HUES64 (cell line): ENCODE data around the gene DAPK2.

Experiments
- H3K27ac ChIP-seq: 2 replicates; pipeline ENCODE4 v1.7.0; 2013; ENCODE audit warnings: low read depth, low read length, inconsistent platforms
- H3K27me3 ChIP-seq: 2 replicates; pipeline ENCODE4 v1.6.1; 2013; ENCODE audit warnings: mild to moderate bottlenecking, low read length; ENCODE audit not compliant: insufficient read depth
- H3K36me3 ChIP-seq: 2 replicates; pipeline ENCODE4 v1.6.1; 2013; ENCODE audit warnings: mild to moderate bottlenecking, low read length; ENCODE audit not compliant: insufficient read depth
- H3K4me1 ChIP-seq: 2 replicates; pipeline ENCODE4 v1.6.1; 2013; ENCODE audit warnings: mild to moderate bottlenecking, low read length, moderate library complexity; ENCODE audit not compliant: insufficient read depth
- H3K4me3 ChIP-seq: 2 replicates; pipeline ENCODE4 v1.5.1; 2013; ENCODE audit warnings: mild to moderate bottlenecking, low read length, moderate library complexity
- H3K9ac ChIP-seq: 2 replicates; pipeline ENCODE4 v1.6.1; 2013; ENCODE audit warnings: mild to moderate bottlenecking, low read depth, low read length
- H3K9me3 ChIP-seq: 2 replicates; pipeline ENCODE4 v1.6.1; 2013; ENCODE audit warnings: low read depth, low read length; ENCODE audit not compliant: insufficient read depth
- WGBS: fragments of 150-250, 120-280 bp; methylation state at CpG from one replicate; pipeline ENCODE4 v1.1.7; 2013; ENCODE audit warnings: missing lambda C conversion rate; 5-methylcytosine and 5-hydroxymethylcytosine counted together

DAPK2 gene

GRCh38 chr15:63895787-63896218 is 150.5 kb downstream of the DAPK2 start:
- Histone ChIP-seq H3K9ac (no peak overlapping the region), H3K27me3 (no peaks in the 10 kb centered on the region), H3K27ac (no peak overlapping the region), H3K36me3 (no peaks in the 10 kb centered on the region), H3K4me3 (no peak overlapping the region), H3K4me1 (peaks cover 6% of the 10 kb centered on the region; the same call in 1 of the 2 replicates), H3K9me3 (no peaks in the 10 kb centered on the region)
- 83% methylated on average over 8 of the region's 8 CpGs for WGBS

- H3K36me3 ChIP-seq: no peaks in the 10 kb centered on the region
- no peak overlapping the region for H3K9ac ChIP-seq
- peaks cover 6% of the 10 kb centered on the region; the same call in 1 of the 2 replicates for H3K4me1 ChIP-seq
- no peak overlapping the region for H3K4me3 ChIP-seq
- H3K27me3 ChIP-seq: no peaks in the 10 kb centered on the region
- no peak overlapping the region for H3K27ac ChIP-seq
- no peaks in the 10 kb centered on the region for H3K9me3 ChIP-seq
- 91% methylated on average over 6 of the region's 6 CpGs for WGBS
These were observed 151.1 kb downstream of the DAPK2 start for GRCh38 chr15:63895194-63895593.

GRCh38 chr15:63894662-63894949 is 151.7 kb downstream of the DAPK2 start:
- Histone ChIP-seq H3K4me1 (peaks cover 6% of the 10 kb centered on the region; the same call in 1 of the 2 replicates), H3K27me3 (no peaks in the 10 kb centered on the region), H3K36me3 (no peaks in the 10 kb centered on the region), H3K9me3 (no peaks in the 10 kb centered on the region), H3K4me3 (no peak overlapping the region), H3K27ac (no peak overlapping the region), H3K9ac (no peak overlapping the region)
- 91% methylated on average over 6 of the region's 6 CpGs for WGBS

DNA sequence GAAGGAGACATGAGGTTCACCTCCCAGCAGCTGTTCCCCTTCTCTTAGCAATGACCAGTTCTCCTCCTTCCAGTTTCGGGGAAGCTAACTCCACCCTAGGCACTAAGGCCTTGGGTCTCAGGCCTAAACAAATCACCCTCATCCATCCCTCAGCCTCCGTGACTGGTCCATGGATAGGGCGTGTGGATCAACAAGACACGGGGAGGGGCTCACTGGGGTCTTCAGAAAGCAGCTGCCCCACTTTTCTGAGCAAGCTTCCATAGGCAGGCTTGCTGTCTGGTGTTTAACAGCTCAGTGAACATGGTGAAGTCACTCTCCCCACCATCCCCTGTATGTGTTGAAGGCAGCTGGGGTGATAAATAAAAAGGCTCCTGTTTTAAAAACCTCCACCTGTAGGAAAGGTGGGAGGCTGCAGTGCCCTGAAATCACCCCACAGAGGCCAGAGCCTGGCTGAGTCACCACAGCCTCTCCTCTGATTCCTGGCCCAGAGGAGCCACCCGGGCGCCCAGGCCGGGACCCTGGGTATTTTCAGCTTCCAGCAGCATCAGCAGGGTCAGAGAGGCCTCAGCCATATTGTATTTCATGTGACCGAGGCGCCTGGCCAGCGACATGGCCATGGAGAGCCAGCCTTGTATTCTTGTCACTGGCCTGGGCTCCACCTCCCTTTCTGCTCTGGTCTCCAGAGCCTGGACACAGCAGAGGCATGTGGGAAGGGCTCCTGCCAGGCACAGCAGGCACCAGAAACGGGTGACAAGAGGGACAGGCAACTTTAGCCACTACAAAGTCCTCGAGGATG is 152.2 kb downstream of the DAPK2 start:
- Histone ChIP-seq H3K4me1 (peaks cover 6% of the 10 kb centered on the region; the same call in 1 of the 2 replicates), H3K27ac (no peak overlapping the region)
- WGBS: 91% methylated on average over 12 of the region's 12 CpGs

DNA sequence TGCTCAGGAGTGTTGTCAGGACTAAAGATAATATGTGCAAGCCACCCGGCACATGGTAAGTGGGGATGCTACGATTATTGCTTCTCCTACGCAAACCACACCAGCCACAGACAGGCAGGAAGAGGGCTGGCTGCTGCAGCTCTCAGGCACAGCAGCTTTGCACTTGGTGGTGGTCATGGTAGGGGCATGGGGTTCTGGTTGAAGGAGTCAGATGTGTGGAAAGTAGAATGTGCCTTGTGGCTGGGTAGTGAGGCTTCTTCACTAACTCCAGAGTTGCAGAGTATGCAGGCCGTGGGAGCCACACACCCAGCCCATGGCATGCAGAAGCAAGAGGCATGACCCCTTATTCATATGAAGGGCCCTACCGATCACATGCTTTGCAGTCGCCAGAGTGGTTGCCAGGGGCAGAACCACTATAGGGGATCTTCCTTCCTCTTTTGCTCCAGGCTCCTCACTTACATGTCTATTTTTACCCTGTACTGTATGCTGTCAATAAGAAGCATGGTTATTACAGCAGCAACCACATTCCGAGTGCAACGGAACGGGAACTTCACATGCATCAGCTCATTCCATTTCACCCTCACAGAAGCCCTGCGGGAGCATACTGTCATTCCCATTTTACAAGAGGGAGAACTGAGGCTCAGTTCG is 153.4 kb downstream of the DAPK2 start:
- Histone ChIP-seq H3K9me3 (no peaks in the 10 kb centered on the region), H3K27me3 (no peaks in the 10 kb centered on the region), H3K4me3 (no peak overlapping the region), H3K36me3 (no peaks in the 10 kb centered on the region), H3K27ac (no peak overlapping the region), H3K9ac (no peak overlapping the region), H3K4me1 (peaks cover 6% of the 10 kb centered on the region; the same call in 1 of the 2 replicates)
- 93% methylated on average over 11 of the region's 11 CpGs for WGBS

More for the DNA sequence above, 152.2 kb downstream of the DAPK2 start:
- no peaks in the 10 kb centered on the region for H3K9me3 ChIP-seq
- H3K36me3 ChIP-seq: no peaks in the 10 kb centered on the region
- H3K4me3 ChIP-seq: no peak overlapping the region
- H3K9ac ChIP-seq: no peak overlapping the region
- no peaks in the 10 kb centered on the region for H3K27me3 ChIP-seq

- H3K9me3 ChIP-seq: no peaks in the 10 kb centered on the region
- H3K27ac ChIP-seq: no peak overlapping the region
- no peak overlapping the region for H3K4me3 ChIP-seq
- H3K4me1 ChIP-seq: peaks cover 6% of the 10 kb centered on the region; the same call in 1 of the 2 replicates
- H3K36me3 ChIP-seq: no peaks in the 10 kb centered on the region
- H3K27me3 ChIP-seq: no peaks in the 10 kb centered on the region
- H3K9ac ChIP-seq: no peak overlapping the region
- WGBS: 91% methylated on average over 3 of the region's 3 CpGs
These were observed 154.5 kb downstream of the DAPK2 start for GRCh38 chr15:63891768-63892133.

DNA sequence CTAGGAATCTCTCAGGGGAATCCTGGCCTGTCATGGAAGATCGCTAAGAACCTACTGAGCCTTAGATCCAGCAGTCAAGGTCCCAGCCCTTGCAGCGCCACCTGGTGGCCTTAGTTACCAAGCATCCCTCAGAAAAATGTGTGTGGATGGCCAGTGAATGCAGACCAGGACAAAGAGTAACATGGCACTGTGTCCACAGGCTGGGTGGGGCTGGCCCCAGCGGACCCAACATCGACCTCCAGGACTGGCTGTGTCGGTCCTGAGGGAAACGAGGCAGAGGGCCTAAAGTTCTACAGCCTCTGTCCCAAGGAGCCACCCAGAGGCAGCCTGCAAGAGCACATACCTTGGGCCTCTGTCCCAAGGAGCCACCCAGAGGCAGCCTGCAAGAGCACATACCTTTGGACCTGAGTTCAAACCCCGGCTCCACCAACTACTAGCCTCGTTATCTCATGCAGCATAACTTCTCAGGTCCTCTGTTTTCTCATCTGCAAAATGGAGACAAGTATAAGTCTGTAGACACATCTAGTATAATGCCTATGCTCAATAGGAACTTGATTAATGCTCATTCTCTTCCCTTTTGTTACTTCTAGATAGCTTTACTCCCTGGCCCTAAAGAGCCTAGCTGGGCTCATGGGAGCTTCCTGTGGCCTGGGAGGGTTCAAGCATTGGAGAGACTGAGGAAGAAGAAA is 155.1 kb downstream of the DAPK2 start:
- peaks cover 1% of the 10 kb centered on the region; the same call in 1 of the 2 replicates for H3K4me1 ChIP-seq
- no peaks in the 10 kb centered on the region for H3K36me3 ChIP-seq
- WGBS: 27% methylated on average over 8 of the region's 8 CpGs
- no peak overlapping the region for H3K4me3 ChIP-seq
- no peak overlapping the region for H3K27ac ChIP-seq
- H3K9ac ChIP-seq: no peak overlapping the region
- H3K9me3 ChIP-seq: no peaks in the 10 kb centered on the region
- no peaks in the 10 kb centered on the region for H3K27me3 ChIP-seq

GRCh38 chr15:63890617-63891016 is 155.7 kb downstream of the DAPK2 start:
- WGBS: 96% methylated on average over 6 of the region's 6 CpGs
- H3K36me3 ChIP-seq: no peaks in the 10 kb centered on the region
- H3K27ac ChIP-seq: no peak overlapping the region
- no peaks in the 10 kb centered on the region for H3K9me3 ChIP-seq
- no peak overlapping the region for H3K9ac ChIP-seq
- H3K27me3 ChIP-seq: no peaks in the 10 kb centered on the region
- no peak overlapping the region for H3K4me3 ChIP-seq
- H3K4me1 ChIP-seq: no peaks in the 10 kb centered on the region

GRCh38 chr15:63889831-63890230 is 156.5 kb downstream of the DAPK2 start:
- H3K4me3 ChIP-seq: no peak overlapping the region
- no peaks in the 10 kb centered on the region for H3K4me1 ChIP-seq
- no peaks in the 10 kb centered on the region for H3K27me3 ChIP-seq
- no peaks in the 10 kb centered on the region for H3K9me3 ChIP-seq
- 93% methylated on average over 5 of the region's 5 CpGs for WGBS
- no peak overlapping the region for H3K27ac ChIP-seq
- H3K9ac ChIP-seq: no peak overlapping the region
- no peaks in the 10 kb centered on the region for H3K36me3 ChIP-seq

DNA sequence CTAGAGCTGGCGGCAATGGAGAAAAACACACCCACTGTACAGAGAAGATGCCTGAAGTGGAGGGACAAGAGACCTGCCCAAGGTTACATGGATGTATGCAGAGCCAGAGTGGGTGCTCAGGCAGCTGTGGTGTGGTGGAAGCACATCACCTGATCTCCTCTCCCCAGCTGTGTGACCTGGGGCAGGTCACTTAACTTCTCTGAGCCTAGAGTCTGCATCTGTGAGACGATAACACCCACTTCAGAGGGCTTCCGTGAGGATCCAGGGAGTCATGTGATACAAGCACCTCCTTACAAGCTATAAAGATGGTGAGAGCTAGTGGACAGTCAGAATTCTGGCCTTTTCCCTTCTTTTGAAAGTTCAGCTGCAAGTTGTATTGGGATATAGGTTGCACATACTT is 157.5 kb downstream of the DAPK2 start:
- H3K4me3 ChIP-seq: no peak overlapping the region
- no peak overlapping the region for H3K9ac ChIP-seq
- no peaks in the 10 kb centered on the region for H3K36me3 ChIP-seq
- H3K27me3 ChIP-seq: no peaks in the 10 kb centered on the region
- H3K4me1 ChIP-seq: no peaks in the 10 kb centered on the region
- no peak overlapping the region for H3K27ac ChIP-seq
- no peaks in the 10 kb centered on the region for H3K9me3 ChIP-seq
- 91% methylated on average over 3 of the region's 3 CpGs for WGBS

GRCh38 chr15:63888146-63888545 is 158.1 kb downstream of the DAPK2 start:
- WGBS: 90% methylated on average over 1 of the region's 1 CpG
- Histone ChIP-seq H3K27ac (no peak overlapping the region), H3K9ac (no peak overlapping the region), H3K4me3 (no peak overlapping the region), H3K36me3 (no peaks in the 10 kb centered on the region), H3K9me3 (no peaks in the 10 kb centered on the region), H3K27me3 (no peaks in the 10 kb centered on the region), H3K4me1 (no peaks in the 10 kb centered on the region)
